ENCODE measurements around the gene TFCP2L1. TPM values are rescaled to one million over a fixed set of nuclear protein-coding genes. Genes with fewer than 3 reads are reported as not detected.

TFCP2L1 gene
- total and polyA plus RNA-seq, 11 donors, result 0.04 to 1.5 (median 0.17) TPM; not detected in 1

- no peak for DNase-seq
- Histone ChIP-seq H3K27me3 (no peaks in the 10 kb centered on the region), H3K9me3 (no peaks in the 10 kb centered on the region), H3K4me3 (no peak overlapping the region), H3K36me3 (no peaks in the 10 kb centered on the region), H3K4me1 (peaks cover 0 to 8% (median 0%) of the 10 kb centered on the region in 12 donors), H3K27ac (no peak overlapping the region)
- 89 to 93% (median 92%) methylated on average over 15 of the region's 15 CpGs for WGBS, 4 donors
- TF ChIP-seq POLR2A (IDR thresholded peaks at IDR 0.05), result no peak
- no peak for TF ChIP-seq CTCF (IDR thresholded peaks at IDR 0.05)
- ATAC-seq, result no peak
- intact Hi-C loops (cut with DNase I), result loop anchor here in 1 of 10 donors (10.0 kb wide), 1 partner anchor 626 kb away; no protein-coding TSS in a partner anchor
These were observed 45.9 kb upstream of the TFCP2L1 start for GRCh38 chr2:121330921-121331320.

GRCh38 chr2:121329786-121330185 lies 44.8 kb upstream of the TFCP2L1 start:
- Histone ChIP-seq H3K27ac (no peak overlapping the region), H3K4me3 (no peak overlapping the region), H3K27me3 (no peaks in the 10 kb centered on the region), H3K36me3 (no peaks in the 10 kb centered on the region), H3K9me3 (no peaks in the 10 kb centered on the region), H3K4me1 (no peaks in the 10 kb centered on the region)
- 79 to 87% (median 86%) methylated on average over 6 of the region's 6 CpGs for WGBS, 4 donors
- ATAC-seq (no peak), DNase-seq (no peak)
- no peak for TF ChIP-seq CTCF (IDR thresholded peaks at IDR 0.05)
- no peak for TF ChIP-seq POLR2A (IDR thresholded peaks at IDR 0.05)
- intact Hi-C loops (cut with DNase I), result loop anchor here in 1 of 10 donors (10.0 kb wide), 1 partner anchor 625 kb away; no protein-coding TSS in a partner anchor

- TF ChIP-seq POLR2A (IDR thresholded peaks at IDR 0.05), result no peak
- TF ChIP-seq CTCF (IDR thresholded peaks at IDR 0.05), result no peak
- Histone ChIP-seq H3K36me3 (no peaks in the 10 kb centered on the region), H3K4me3 (no peak overlapping the region), H3K4me1 (no peaks in the 10 kb centered on the region), H3K27me3 (no peaks in the 10 kb centered on the region), H3K27ac (no peak overlapping the region), H3K9me3 (no peaks in the 10 kb centered on the region)
- intact Hi-C loops (cut with DNase I), result no loop called here
- DNase-seq, result no peak
- ATAC-seq, result no peak
- 82 to 92% (median 88%) methylated on average over 8 of the region's 8 CpGs for WGBS, 4 donors
These were observed 41.6 kb upstream of the TFCP2L1 start for GRCh38 chr2:121326628-121327027.

GRCh38 chr2:121324601-121325000 lies 39.6 kb upstream of the TFCP2L1 start:
- TF ChIP-seq POLR2A (IDR thresholded peaks at IDR 0.05), result no peak
- no peak for TF ChIP-seq CTCF (IDR thresholded peaks at IDR 0.05)

More at GRCh38 chr2:121324601-121325000, 39.6 kb upstream of the TFCP2L1 start:
- no peak for DNase-seq
- no peak overlapping the region for H3K4me3 ChIP-seq
- ATAC-seq, result no peak
- intact Hi-C loops (cut with DNase I), result no loop called here
- H3K4me1 ChIP-seq, result no peaks in the 10 kb centered on the region
- no peaks in the 10 kb centered on the region for H3K27me3 ChIP-seq
- 86 to 94% (median 91%) methylated on average over 7 of the region's 7 CpGs for WGBS, 4 donors
- H3K27ac ChIP-seq, result no peak overlapping the region
- H3K36me3 ChIP-seq, result no peaks in the 10 kb centered on the region
- H3K9me3 ChIP-seq, result no peaks in the 10 kb centered on the region
